K562 (cell line): ENCODE results near the gene DDAH2. TPM values are rescaled to one million over a fixed set of nuclear protein-coding genes. Genes with fewer than 3 reads are reported as not detected.

ENCODE experiments used
- EHMT2 ChIP-seq: fragments of 450-650 bp; IDR thresholded peaks from 2 replicates; pipeline ENCODE4 v1.6.1; 2018; ENCODE audit warnings: antibody characterized with exemption
- SIX5 ChIP-seq, 2 experiments: IDR thresholded peaks; 2 replicates each; pipeline ENCODE4 v1.6.1; 2011; ENCODE audit warnings: low read length in 2 of 2, borderline replicate concordance in 1 of 2, low read depth in 1 of 2, mild to moderate bottlenecking in 1 of 2, moderate library complexity in 1 of 2; ENCODE audit not compliant: insufficient read depth in 1 of 2
- WHSC1 ChIP-seq: IDR thresholded peaks from one replicate; pipeline ENCODE4 v1.6.1; 2012; ENCODE audit warnings: low read length, control low read depth, inconsistent platforms
- YY1 ChIP-seq, 3 experiments: IDR thresholded peaks; 2 replicates each; pipeline ENCODE4 v1.6.1; 2011; ENCODE audit warnings: low read length in 2 of 3, mild to moderate bottlenecking in 2 of 3, moderate library complexity in 2 of 3, borderline replicate concordance in 1 of 3, control low read depth in 1 of 3, low read depth in 1 of 3; ENCODE audit not compliant: insufficient read depth in 3 of 3, insufficient replicate concordance in 2 of 3, control insufficient read depth in 1 of 3, insufficient read length in 1 of 3; ENCODE audit errors: extremely low read depth in 1 of 3
- ZNF280B ChIP-seq: fragments of 250-450 bp; sonication (Bioruptor Pico); IDR thresholded peaks from 2 replicates; pipeline ENCODE4 v1.5.1; 2021; ENCODE audit warnings: mild to moderate bottlenecking
- polyA plus RNA-seq, 8 experiments: library from polyadenylated mRNA; depleted of rRNA in 4 of 8; stranded (reverse) in 5 of 8; unstranded in 3 of 8; fragments of >200 nt; fragmentation: Nextera tagmentation in 2 of 8; fragmentation: Illumina TruSeq in 1 of 8; extraction: Ambion mirVana in 2 of 8; extraction: Trizol in 1 of 8; gene quantifications; 2 replicates each; pipeline versions ENCODE4 v1.2.1 to v1.2.3, GENCODE V29; 2011 to 2014; ENCODE audit warnings: inconsistent platforms in 1 of 8, missing spikeins in 1 of 8
- total RNA-seq, 7 experiments: library from RNA; depleted of rRNA in 6 of 7; stranded (reverse); fragments of >200 nt in 6 of 7; fragmentation: Illumina TruSeq in 2 of 7; extraction: Trizol in 2 of 7; gene quantifications; 2 replicates each; pipeline versions ENCODE4 v1.2.1 to v1.2.3, GENCODE V29; 2011 to 2021; ENCODE audit warnings: low replicate concordance in 1 of 7
- TF ChIP-seq, protein P1 (sequence below): fragments of 450-650 bp; IDR thresholded peaks from 2 replicates; pipeline ENCODE4 v1.6.1; 2018; ENCODE audit warnings: mild to moderate bottlenecking, low read depth; ENCODE audit not compliant: partially characterized antibody
- TF ChIP-seq, protein P2 (sequence below): fragments of 200-600 bp; sonication (generic); IDR thresholded peaks from one replicate; pipeline ENCODE4 v1.6.1; 2012; ENCODE audit warnings: mild to moderate bottlenecking, low read depth, low read length, inconsistent platforms
- TF ChIP-seq, protein P3 (sequence below): IDR thresholded peaks from 2 replicates; pipeline ENCODE4 v1.6.1; 2012; ENCODE audit warnings: low read depth, low read length, improper control_type of control experiment, borderline replicate concordance

Gene DDAH2
- total and polyA plus RNA-seq, 9 of the 15 experiments (the other 6 are each of a cell fraction or from before 2014, with no cell fraction given): 1.8 to 45.4 (median 21.4) TPM

GRCh38 chr6:31725502-31726350, 3.4 kb downstream of the DDAH2 start (continued):
- TF ChIP-seq WHSC1 (no peak), EHMT2 (0 out of 2 replicates have a peak, but pooled peaks have one; percentile 57), SIX5 (IDR thresholded peaks at IDR 0.05; ENCODE audit: borderline replicate concordance in 1 of 2, insufficient read depth in 1 of 2, low read depth in 1 of 2, low read length in 2 of 2) (no peak), YY1 (IDR thresholded peaks at IDR 0.05; ENCODE audit: borderline replicate concordance in 1 of 3, control insufficient read depth in 1 of 3, extremely low read depth in 1 of 3, insufficient read depth in 3 of 3, insufficient read length in 1 of 3, insufficient replicate concordance in 2 of 3, low read depth in 1 of 3, low read length in 2 of 3) (no peak), ZNF280B (CRISPR knock-in tag) (no peak)
- TF ChIP-seq, protein P1, sequence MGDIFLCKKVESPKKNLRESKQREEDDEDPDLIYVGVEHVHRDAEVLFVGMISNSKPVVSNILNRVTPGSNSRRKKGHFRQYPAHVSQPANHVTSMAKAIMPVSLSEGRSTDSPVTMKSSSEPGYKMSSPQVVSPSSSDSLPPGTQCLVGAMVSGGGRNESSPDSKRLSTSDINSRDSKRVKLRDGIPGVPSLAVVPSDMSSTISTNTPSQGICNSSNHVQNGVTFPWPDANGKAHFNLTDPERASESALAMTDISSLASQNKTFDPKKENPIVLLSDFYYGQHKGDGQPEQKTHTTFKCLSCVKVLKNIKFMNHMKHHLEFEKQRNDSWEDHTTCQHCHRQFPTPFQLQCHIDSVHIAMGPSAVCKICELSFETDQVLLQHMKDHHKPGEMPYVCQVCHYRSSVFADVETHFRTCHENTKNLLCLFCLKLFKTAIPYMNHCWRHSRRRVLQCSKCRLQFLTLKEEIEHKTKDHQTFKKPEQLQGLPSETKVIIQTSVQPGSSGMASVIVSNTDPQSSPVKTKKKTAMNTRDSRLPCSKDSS: no peak
- TF ChIP-seq, protein P2, sequence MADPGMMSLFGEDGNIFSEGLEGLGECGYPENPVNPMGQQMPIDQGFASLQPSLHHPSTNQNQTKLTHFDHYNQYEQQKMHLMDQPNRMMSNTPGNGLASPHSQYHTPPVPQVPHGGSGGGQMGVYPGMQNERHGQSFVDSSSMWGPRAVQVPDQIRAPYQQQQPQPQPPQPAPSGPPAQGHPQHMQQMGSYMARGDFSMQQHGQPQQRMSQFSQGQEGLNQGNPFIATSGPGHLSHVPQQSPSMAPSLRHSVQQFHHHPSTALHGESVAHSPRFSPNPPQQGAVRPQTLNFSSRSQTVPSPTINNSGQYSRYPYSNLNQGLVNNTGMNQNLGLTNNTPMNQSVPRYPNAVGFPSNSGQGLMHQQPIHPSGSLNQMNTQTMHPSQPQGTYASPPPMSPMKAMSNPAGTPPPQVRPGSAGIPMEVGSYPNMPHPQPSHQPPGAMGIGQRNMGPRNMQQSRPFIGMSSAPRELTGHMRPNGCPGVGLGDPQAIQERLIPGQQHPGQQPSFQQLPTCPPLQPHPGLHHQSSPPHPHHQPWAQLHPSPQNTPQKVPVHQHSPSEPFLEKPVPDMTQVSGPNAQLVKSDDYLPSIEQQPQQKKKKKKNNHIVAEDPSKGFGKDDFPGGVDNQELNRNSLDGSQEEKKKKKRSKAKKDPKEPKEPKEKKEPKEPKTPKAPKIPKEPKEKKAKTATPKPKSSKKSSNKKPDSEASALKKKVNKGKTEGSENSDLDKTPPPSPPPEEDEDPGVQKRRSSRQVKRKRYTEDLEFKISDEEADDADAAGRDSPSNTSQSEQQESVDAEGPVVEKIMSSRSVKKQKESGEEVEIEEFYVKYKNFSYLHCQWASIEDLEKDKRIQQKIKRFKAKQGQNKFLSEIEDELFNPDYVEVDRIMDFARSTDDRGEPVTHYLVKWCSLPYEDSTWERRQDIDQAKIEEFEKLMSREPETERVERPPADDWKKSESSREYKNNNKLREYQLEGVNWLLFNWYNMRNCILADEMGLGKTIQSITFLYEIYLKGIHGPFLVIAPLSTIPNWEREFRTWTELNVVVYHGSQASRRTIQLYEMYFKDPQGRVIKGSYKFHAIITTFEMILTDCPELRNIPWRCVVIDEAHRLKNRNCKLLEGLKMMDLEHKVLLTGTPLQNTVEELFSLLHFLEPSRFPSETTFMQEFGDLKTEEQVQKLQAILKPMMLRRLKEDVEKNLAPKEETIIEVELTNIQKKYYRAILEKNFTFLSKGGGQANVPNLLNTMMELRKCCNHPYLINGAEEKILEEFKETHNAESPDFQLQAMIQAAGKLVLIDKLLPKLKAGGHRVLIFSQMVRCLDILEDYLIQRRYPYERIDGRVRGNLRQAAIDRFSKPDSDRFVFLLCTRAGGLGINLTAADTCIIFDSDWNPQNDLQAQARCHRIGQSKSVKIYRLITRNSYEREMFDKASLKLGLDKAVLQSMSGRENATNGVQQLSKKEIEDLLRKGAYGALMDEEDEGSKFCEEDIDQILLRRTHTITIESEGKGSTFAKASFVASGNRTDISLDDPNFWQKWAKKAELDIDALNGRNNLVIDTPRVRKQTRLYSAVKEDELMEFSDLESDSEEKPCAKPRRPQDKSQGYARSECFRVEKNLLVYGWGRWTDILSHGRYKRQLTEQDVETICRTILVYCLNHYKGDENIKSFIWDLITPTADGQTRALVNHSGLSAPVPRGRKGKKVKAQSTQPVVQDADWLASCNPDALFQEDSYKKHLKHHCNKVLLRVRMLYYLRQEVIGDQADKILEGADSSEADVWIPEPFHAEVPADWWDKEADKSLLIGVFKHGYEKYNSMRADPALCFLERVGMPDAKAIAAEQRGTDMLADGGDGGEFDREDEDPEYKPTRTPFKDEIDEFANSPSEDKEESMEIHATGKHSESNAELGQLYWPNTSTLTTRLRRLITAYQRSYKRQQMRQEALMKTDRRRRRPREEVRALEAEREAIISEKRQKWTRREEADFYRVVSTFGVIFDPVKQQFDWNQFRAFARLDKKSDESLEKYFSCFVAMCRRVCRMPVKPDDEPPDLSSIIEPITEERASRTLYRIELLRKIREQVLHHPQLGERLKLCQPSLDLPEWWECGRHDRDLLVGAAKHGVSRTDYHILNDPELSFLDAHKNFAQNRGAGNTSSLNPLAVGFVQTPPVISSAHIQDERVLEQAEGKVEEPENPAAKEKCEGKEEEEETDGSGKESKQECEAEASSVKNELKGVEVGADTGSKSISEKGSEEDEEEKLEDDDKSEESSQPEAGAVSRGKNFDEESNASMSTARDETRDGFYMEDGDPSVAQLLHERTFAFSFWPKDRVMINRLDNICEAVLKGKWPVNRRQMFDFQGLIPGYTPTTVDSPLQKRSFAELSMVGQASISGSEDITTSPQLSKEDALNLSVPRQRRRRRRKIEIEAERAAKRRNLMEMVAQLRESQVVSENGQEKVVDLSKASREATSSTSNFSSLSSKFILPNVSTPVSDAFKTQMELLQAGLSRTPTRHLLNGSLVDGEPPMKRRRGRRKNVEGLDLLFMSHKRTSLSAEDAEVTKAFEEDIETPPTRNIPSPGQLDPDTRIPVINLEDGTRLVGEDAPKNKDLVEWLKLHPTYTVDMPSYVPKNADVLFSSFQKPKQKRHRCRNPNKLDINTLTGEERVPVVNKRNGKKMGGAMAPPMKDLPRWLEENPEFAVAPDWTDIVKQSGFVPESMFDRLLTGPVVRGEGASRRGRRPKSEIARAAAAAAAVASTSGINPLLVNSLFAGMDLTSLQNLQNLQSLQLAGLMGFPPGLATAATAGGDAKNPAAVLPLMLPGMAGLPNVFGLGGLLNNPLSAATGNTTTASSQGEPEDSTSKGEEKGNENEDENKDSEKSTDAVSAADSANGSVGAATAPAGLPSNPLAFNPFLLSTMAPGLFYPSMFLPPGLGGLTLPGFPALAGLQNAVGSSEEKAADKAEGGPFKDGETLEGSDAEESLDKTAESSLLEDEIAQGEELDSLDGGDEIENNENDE: no peak
- TF ChIP-seq, protein P3, sequence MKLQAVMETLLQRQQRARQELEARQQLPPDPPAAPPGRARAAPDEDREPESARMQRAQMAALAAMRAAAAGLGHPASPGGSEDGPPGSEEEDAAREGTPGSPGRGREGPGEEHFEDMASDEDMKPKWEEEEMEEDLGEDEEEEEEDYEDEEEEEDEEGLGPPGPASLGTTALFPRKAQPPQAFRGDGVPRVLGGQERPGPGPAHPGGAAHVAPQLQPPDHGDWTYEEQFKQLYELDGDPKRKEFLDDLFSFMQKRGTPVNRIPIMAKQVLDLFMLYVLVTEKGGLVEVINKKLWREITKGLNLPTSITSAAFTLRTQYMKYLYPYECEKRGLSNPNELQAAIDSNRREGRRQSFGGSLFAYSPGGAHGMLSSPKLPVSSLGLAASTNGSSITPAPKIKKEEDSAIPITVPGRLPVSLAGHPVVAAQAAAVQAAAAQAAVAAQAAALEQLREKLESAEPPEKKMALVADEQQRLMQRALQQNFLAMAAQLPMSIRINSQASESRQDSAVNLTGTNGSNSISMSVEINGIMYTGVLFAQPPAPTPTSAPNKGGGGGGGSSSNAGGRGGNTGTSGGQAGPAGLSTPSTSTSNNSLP: no peak
